Mammary epithelial cell (primary cell): ENCODE results near the gene KCNA10.

Source experiments
- EZH2 ChIP-seq: IDR thresholded peaks from 2 replicates; pipeline ENCODE4 v1.6.1; 2012; ENCODE audit warnings: low read length, inconsistent platforms, borderline replicate concordance
- TF ChIP-seq, protein P1 (sequence below), 2 donors: IDR thresholded peaks in 1 of 2; conservative IDR thresholded peaks in 1 of 2; 2 replicates each; pipeline ENCODE4 v1.5.1; 2011 to 2012; ENCODE audit warnings: inconsistent platforms in 2 of 2, low read length in 2 of 2, mild to moderate bottlenecking in 2 of 2, control low read depth in 1 of 2, low read depth in 1 of 2; ENCODE audit not compliant: insufficient read depth in 1 of 2; ENCODE audit errors: extremely low read depth in 1 of 2

- TF ChIP-seq, protein P1, sequence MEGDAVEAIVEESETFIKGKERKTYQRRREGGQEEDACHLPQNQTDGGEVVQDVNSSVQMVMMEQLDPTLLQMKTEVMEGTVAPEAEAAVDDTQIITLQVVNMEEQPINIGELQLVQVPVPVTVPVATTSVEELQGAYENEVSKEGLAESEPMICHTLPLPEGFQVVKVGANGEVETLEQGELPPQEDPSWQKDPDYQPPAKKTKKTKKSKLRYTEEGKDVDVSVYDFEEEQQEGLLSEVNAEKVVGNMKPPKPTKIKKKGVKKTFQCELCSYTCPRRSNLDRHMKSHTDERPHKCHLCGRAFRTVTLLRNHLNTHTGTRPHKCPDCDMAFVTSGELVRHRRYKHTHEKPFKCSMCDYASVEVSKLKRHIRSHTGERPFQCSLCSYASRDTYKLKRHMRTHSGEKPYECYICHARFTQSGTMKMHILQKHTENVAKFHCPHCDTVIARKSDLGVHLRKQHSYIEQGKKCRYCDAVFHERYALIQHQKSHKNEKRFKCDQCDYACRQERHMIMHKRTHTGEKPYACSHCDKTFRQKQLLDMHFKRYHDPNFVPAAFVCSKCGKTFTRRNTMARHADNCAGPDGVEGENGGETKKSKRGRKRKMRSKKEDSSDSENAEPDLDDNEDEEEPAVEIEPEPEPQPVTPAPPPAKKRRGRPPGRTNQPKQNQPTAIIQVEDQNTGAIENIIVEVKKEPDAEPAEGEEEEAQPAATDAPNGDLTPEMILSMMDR (conservative IDR thresholded peaks at IDR 0.05 in 1 of 2, IDR thresholded peaks at IDR 0.05 in 1 of 2; ENCODE audit: extremely low read depth in 1 of 2, insufficient read depth in 1 of 2, low read depth in 1 of 2, low read length in 2 of 2) = no peak
- no peak for TF ChIP-seq EZH2
Measured at GRCh38 chr1:110508028-110508940, 10.7 kb downstream of the KCNA10 start.
